H7 (cell line): ENCODE data around the gene F9. TPM values are rescaled to one million over a fixed set of nuclear protein-coding genes. Genes with fewer than 3 reads are reported as not detected.
A peak's percentile ranks its signal among the peaks of the same experiment; 100 is the strongest.

Experiments
- DNase-seq: peaks from one replicate; pipeline ENCODE4 v3.0.0; 2012
- H3K27me3 ChIP-seq: 2 replicates; pipeline ENCODE4 v1.6.0; 2011; ENCODE audit warnings: mild to moderate bottlenecking, low read length; ENCODE audit not compliant: control insufficient read depth, insufficient read depth
- H3K36me3 ChIP-seq: replicated peaks from 2 replicates; pipeline ENCODE4 v1.5.1; 2011; ENCODE audit warnings: low read length; ENCODE audit not compliant: control insufficient read depth, insufficient read depth
- H3K4me3 ChIP-seq: 2 replicates; pipeline ENCODE4 v1.5.1; 2011; ENCODE audit warnings: low read depth, mild to moderate bottlenecking, control low read depth, low read length, moderate library complexity; ENCODE audit not compliant: insufficient read depth
- total RNA-seq: library from RNA; depleted of rRNA; stranded (reverse); fragments of >200 nt; shearing (Covaris generic); gene quantifications from 2 replicates; pipeline ENCODE4 v1.2.3, GENCODE V29; 2014; rRNA removed

Gene F9
- total RNA-seq, 1 experiment from 2014 or later: not detected

DNA sequence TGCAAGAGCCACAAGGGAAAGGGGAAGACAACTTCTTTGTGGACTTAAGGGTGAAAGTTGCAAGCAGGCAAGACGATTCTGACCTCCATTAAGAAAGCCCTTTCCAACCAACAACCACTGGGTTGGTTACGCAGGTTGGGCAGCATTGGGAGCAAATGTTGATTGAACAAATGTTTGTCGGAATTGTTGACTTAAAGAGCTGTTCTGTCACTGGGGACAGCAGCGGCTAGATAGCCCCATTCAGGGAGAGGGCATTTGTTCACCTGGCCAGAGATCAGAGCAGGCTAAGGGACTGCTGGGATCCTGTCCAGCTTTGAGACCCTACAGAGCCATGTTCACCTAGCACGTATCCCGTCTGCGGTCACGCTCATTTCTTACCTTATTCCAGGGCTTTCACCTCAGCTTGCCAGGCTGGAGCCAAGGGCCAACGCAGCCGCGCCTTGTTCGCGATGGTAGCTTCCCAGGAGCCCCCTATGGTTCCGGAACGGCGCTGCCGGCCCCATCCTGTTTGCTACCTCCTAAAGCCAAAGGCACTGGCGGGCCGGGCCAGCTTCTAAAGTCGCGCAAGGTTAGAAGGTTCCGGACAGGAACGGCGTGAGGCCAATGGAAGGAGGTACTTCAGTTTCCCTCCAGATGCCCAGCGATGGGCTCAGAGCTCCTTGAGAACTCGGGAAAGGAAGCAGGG is 24.6 kb downstream of the F9 start:
- Histone ChIP-seq H3K27me3 (no peaks in the 10 kb centered on the region), H3K4me3 (no peak overlapping the region), H3K36me3 (no peaks in the 10 kb centered on the region)
- peak; percentile 25 for DNase-seq

DNA sequence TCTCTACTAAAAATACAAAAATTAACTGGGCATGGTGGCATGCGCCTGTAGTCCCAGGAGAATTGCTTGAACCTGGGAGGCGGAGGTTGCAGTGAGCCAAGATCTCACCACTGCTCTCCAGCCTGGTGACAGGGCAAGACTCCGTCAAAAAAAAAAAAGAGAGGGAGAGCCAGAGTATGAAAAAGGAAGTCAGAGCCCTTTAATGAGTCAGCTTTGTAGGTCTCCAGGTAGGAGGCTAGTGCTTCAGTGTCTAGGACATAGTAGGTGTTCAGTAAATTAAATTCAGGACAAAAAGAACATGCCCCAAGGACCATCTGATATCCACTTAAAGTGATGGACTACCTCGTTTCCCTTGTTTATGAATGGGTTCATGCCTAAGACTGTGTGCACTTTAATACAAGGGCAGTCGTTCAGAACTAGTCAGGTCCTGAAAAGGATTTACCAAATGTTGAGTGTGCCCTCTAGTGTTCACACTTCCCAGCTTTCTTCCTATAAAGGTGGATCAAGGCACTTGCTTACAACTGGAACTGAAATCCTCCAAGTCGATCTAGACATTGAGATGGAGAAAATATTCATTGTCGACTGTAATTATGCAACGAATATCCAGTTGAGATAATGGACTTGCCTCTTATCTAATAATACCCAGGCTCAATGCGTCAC is 29.0 kb downstream of the F9 start:
- DNase-seq: peak; percentile 30
- Histone ChIP-seq H3K36me3 (no peaks in the 10 kb centered on the region), H3K4me3 (no peak overlapping the region), H3K27me3 (no peaks in the 10 kb centered on the region)

GRCh38 chrX:139560221-139560620 is 29.7 kb downstream of the F9 start:
- no peaks in the 10 kb centered on the region for H3K36me3 ChIP-seq
- DNase-seq: no peak
- no peak overlapping the region for H3K4me3 ChIP-seq
- no peaks in the 10 kb centered on the region for H3K27me3 ChIP-seq

GRCh38 chrX:139563251-139563650 is 32.7 kb downstream of the F9 start:
- Histone ChIP-seq H3K4me3 (no peak overlapping the region), H3K27me3 (no peaks in the 10 kb centered on the region), H3K36me3 (no peaks in the 10 kb centered on the region)
- no peak for DNase-seq

DNA sequence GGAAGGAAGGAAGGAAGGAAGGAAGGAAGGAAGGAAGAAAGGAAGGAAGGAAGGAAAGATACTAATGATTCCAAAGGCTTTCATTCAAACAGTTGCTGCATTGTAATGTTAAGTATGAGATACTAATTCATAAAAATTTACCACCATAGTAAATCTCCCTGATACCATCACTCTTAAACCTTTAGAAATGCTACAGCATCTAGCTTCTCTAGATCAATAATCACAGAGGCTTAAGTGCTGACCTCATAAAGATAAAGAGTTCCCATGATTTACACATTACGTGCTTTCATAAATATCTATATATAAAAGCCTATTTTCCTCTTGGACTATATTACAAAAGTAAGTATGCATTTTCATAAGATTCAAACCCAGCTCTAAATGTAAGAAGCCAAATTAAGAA is 36.4 kb downstream of the F9 start:
- H3K36me3 ChIP-seq: no peaks in the 10 kb centered on the region
- H3K4me3 ChIP-seq: no peak overlapping the region
- no peak for DNase-seq
- H3K27me3 ChIP-seq: no peaks in the 10 kb centered on the region

- Histone ChIP-seq H3K4me3 (no peak overlapping the region), H3K27me3 (no peaks in the 10 kb centered on the region), H3K36me3 (no peaks in the 10 kb centered on the region)
- DNase-seq: no peak
Observed at GRCh38 chrX:139581068-139581467, 50.5 kb downstream of the F9 start.

DNA sequence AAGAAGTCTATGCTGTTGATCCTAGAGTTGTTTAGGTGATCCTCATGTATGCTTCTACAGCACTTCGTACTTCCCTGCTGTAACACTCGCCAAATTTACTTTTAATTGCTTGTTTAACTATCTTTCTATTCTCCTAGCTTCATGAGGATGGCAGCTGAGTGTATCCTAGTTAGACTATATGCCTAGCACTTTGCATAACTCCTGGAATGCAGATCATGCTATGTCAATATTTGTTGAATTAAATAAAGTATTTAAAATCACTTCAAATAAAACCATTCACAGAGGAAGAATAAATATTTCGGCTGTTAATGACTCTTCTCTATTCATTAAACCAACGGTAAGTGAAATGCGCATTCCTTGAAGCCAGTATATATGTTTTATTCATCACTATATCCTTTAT is 55.1 kb downstream of the F9 start:
- no peaks in the 10 kb centered on the region for H3K36me3 ChIP-seq
- H3K27me3 ChIP-seq: no peaks in the 10 kb centered on the region
- no peak overlapping the region for H3K4me3 ChIP-seq
- DNase-seq: no peak

- Histone ChIP-seq H3K4me3 (no peak overlapping the region), H3K36me3 (no peaks in the 10 kb centered on the region), H3K27me3 (no peaks in the 10 kb centered on the region)
- peak; percentile 6 for DNase-seq
Observed at GRCh38 chrX:139596068-139596467, 65.5 kb downstream of the F9 start.

DNA sequence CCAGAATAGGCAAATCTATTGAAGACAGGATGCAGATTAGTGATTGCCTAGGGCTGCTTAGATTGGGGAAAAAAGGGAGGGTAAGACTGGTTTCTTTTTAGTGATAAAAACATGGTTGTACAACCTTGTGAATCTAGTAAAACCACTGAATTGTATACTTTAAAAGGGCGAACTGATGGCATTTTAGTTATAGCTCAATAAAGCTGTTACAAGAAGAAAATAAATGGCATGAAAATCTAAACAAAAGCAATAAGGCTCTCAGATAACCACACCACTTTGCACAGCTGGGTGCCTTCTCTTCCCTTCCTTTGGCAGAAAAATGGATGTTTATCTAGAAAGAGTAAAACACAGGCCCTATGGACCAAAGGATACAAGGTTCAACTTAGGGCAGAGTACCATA is 69.6 kb downstream of the F9 start:
- H3K36me3 ChIP-seq: no peaks in the 10 kb centered on the region
- H3K27me3 ChIP-seq: no peaks in the 10 kb centered on the region
- no peak for DNase-seq
- no peak overlapping the region for H3K4me3 ChIP-seq

Other genes with a start within 250 kb of the F9 start
- gene MCF2, start 177.4 kb downstream of the F9 start, total RNA-seq: 1.1 and 2.3 TPM in 2 replicates